K562 (cell line): ENCODE measurements around the gene LRRC9. TPM values are rescaled to one million over a fixed set of nuclear protein-coding genes. Genes with fewer than 3 reads are reported as not detected.

Source experiments
- MAFK ChIP-seq: IDR thresholded peaks from 2 replicates; pipeline ENCODE4 v1.6.1; 2011; ENCODE audit warnings: low read length, improper control_type of control experiment
- RFX1 ChIP-seq: fragments of 450-650 bp; IDR thresholded peaks from 2 replicates; pipeline ENCODE4 v1.6.1; 2016; ENCODE audit warnings: mild to moderate bottlenecking, moderate library complexity
- SREBF1 ChIP-seq: fragments of 150-350 bp; IDR thresholded peaks from 2 replicates; pipeline ENCODE4 v1.6.1; 2014; ENCODE audit warnings: antibody characterized with exemption, low read depth, low read length, borderline replicate concordance
- ZFP30 ChIP-seq: fragments of 250-450 bp; sonication (Bioruptor Pico); IDR thresholded peaks from 2 replicates; pipeline ENCODE4 v1.8.0; 2022; ENCODE audit warnings: moderate library complexity, mild to moderate bottlenecking, inconsistent platforms, borderline replicate concordance
- ZNF217 ChIP-seq: sonication (generic); formaldehyde crosslinking; IDR thresholded peaks from 2 replicates; pipeline ENCODE4 v1.8.0; 2022; ENCODE audit warnings: mild to moderate bottlenecking, missing genetic modification reagents
- ZNF507 ChIP-seq: conservative IDR thresholded peaks from 2 replicates; pipeline ENCODE4 v1.6.1; 2017; ENCODE audit warnings: missing genetic modification characterization, missing compliant biosample characterization
- ZNF699 ChIP-seq: fragments of 250-450 bp; sonication (Bioruptor Pico); IDR thresholded peaks from 2 replicates; pipeline ENCODE4 v1.8.0; 2021; ENCODE audit warnings: mild to moderate bottlenecking, moderate library complexity; ENCODE audit not compliant: insufficient replicate concordance
- polyA plus RNA-seq, 8 experiments: library from polyadenylated mRNA; depleted of rRNA in 4 of 8; stranded (reverse) in 5 of 8; unstranded in 3 of 8; fragments of >200 nt; fragmentation: Nextera tagmentation in 2 of 8; fragmentation: Illumina TruSeq in 1 of 8; extraction: Ambion mirVana in 2 of 8; extraction: Trizol in 1 of 8; gene quantifications; 2 replicates each; pipeline versions ENCODE4 v1.2.1 to v1.2.3, GENCODE V29; 2011 to 2014; ENCODE audit warnings: inconsistent platforms in 1 of 8, missing spikeins in 1 of 8
- total RNA-seq, 7 experiments: library from RNA; depleted of rRNA in 6 of 7; stranded (reverse); fragments of >200 nt in 6 of 7; fragmentation: Illumina TruSeq in 2 of 7; extraction: Trizol in 2 of 7; gene quantifications; 2 replicates each; pipeline versions ENCODE4 v1.2.1 to v1.2.3, GENCODE V29; 2011 to 2021; ENCODE audit warnings: low replicate concordance in 1 of 7
- TF ChIP-seq, protein P1 (sequence below), 2 experiments: fragments of 150-350 bp in 1 of 2; IDR thresholded peaks; 2 replicates each; pipeline ENCODE4 v1.6.1; 2012 to 2016; ENCODE audit warnings: low read depth in 2 of 2, low read length in 2 of 2, mild to moderate bottlenecking in 1 of 2, moderate library complexity in 1 of 2
- TF ChIP-seq, protein P2 (sequence below): sonication (generic); formaldehyde crosslinking; IDR thresholded peaks from 2 replicates; pipeline ENCODE4 v1.8.0; 2023; ENCODE audit warnings: mild to moderate bottlenecking, missing genetic modification reagents
- TF ChIP-seq, protein P3 (sequence below): fragments of 250-450 bp; sonication (Bioruptor Pico); IDR thresholded peaks from 2 replicates; pipeline ENCODE4 v1.8.0; 2022; ENCODE audit warnings: inconsistent platforms, mild to moderate bottlenecking, moderate library complexity, borderline replicate concordance

LRRC9 gene
- total and polyA plus RNA-seq, 9 of the 15 experiments (the other 6 are each of a cell fraction or from before 2014, with no cell fraction given), result not detected

DNA sequence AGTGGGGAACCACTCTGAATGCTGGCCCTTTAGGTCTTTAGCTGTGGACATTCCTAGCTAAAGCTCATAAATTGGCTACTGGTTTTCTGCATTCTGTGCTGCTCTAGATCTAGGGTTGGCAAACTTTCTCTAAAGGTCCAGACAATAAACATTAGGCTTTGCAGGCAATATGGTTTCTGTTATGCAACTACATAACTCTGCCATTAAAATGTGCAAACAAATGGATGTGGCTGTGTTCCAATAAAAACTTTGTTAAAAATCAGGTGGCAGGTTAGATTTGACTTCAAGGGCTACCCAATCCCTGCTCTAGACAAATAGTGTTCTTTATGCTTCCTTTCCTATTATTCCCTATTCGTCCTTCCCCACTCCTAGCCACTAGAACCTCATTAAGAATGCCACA is 6.8 kb upstream of the LRRC9 start (continued):
- TF ChIP-seq, protein P1, sequence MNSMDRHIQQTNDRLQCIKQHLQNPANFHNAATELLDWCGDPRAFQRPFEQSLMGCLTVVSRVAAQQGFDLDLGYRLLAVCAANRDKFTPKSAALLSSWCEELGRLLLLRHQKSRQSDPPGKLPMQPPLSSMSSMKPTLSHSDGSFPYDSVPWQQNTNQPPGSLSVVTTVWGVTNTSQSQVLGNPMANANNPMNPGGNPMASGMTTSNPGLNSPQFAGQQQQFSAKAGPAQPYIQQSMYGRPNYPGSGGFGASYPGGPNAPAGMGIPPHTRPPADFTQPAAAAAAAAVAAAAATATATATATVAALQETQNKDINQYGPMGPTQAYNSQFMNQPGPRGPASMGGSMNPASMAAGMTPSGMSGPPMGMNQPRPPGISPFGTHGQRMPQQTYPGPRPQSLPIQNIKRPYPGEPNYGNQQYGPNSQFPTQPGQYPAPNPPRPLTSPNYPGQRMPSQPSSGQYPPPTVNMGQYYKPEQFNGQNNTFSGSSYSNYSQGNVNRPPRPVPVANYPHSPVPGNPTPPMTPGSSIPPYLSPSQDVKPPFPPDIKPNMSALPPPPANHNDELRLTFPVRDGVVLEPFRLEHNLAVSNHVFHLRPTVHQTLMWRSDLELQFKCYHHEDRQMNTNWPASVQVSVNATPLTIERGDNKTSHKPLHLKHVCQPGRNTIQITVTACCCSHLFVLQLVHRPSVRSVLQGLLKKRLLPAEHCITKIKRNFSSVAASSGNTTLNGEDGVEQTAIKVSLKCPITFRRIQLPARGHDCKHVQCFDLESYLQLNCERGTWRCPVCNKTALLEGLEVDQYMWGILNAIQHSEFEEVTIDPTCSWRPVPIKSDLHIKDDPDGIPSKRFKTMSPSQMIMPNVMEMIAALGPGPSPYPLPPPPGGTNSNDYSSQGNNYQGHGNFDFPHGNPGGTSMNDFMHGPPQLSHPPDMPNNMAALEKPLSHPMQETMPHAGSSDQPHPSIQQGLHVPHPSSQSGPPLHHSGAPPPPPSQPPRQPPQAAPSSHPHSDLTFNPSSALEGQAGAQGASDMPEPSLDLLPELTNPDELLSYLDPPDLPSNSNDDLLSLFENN (IDR thresholded peaks at IDR 0.05; ENCODE audit: low read depth in 2 of 2, low read length in 2 of 2), result no peak
- TF ChIP-seq ZNF507 (tag) (no peak), MAFK (no peak), ZNF217 (CRISPR knock-in tag) (no peak), RFX1 (no peak), ZFP30 (CRISPR knock-in tag) (no peak), ZNF699 (CRISPR knock-in tag) (no peak), SREBF1 (no peak)
- TF ChIP-seq, protein P2, sequence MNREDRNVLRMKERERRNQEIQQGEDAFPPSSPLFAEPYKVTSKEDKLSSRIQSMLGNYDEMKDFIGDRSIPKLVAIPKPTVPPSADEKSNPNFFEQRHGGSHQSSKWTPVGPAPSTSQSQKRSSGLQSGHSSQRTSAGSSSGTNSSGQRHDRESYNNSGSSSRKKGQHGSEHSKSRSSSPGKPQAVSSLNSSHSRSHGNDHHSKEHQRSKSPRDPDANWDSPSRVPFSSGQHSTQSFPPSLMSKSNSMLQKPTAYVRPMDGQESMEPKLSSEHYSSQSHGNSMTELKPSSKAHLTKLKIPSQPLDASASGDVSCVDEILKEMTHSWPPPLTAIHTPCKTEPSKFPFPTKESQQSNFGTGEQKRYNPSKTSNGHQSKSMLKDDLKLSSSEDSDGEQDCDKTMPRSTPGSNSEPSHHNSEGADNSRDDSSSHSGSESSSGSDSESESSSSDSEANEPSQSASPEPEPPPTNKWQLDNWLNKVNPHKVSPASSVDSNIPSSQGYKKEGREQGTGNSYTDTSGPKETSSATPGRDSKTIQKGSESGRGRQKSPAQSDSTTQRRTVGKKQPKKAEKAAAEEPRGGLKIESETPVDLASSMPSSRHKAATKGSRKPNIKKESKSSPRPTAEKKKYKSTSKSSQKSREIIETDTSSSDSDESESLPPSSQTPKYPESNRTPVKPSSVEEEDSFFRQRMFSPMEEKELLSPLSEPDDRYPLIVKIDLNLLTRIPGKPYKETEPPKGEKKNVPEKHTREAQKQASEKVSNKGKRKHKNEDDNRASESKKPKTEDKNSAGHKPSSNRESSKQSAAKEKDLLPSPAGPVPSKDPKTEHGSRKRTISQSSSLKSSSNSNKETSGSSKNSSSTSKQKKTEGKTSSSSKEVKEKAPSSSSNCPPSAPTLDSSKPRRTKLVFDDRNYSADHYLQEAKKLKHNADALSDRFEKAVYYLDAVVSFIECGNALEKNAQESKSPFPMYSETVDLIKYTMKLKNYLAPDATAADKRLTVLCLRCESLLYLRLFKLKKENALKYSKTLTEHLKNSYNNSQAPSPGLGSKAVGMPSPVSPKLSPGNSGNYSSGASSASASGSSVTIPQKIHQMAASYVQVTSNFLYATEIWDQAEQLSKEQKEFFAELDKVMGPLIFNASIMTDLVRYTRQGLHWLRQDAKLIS, result no peak
- TF ChIP-seq, protein P3, sequence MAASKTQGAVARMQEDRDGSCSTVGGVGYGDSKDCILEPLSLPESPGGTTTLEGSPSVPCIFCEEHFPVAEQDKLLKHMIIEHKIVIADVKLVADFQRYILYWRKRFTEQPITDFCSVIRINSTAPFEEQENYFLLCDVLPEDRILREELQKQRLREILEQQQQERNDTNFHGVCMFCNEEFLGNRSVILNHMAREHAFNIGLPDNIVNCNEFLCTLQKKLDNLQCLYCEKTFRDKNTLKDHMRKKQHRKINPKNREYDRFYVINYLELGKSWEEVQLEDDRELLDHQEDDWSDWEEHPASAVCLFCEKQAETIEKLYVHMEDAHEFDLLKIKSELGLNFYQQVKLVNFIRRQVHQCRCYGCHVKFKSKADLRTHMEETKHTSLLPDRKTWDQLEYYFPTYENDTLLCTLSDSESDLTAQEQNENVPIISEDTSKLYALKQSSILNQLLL, result no peak
